Right lobe of liver (tissue), 6 donors: ENCODE results near the gene DIAPH1. TPM values are rescaled to one million over a fixed set of nuclear protein-coding genes. Genes with fewer than 3 reads are reported as not detected.

ENCODE experiments used
- ATAC-seq, 4 donors: fragments of 200-7000 bp; cut with Tn5 transposase; one replicate each; pipeline ENCODE4 v1.9.1; 2020; ENCODE audit warnings: mild to moderate bottlenecking in 4 of 4, moderate library complexity in 4 of 4
- DNase-seq, 3 donors: peaks; one replicate each; pipeline ENCODE4 v3.0.0-alpha.2; 2020
- H3K27ac ChIP-seq, 3 donors: fragments of 200-600 bp; one replicate each; pipeline ENCODE4 v1.8.0; 2022
- H3K27me3 ChIP-seq, 2 donors: fragments of 200-600 bp; one replicate each; pipeline ENCODE4 v1.8.0; 2022
- H3K36me3 ChIP-seq, 4 donors: fragments of 200-600 bp; sonication (generic) in 1 of 4; one replicate each; pipeline versions ENCODE4 v1.5.1 to v1.8.0; 2017 to 2022; ENCODE audit warnings: control low read depth in 1 of 4
- H3K4me1 ChIP-seq, 4 donors: fragments of 200-600 bp; sonication (generic) in 1 of 4; one replicate each; pipeline versions ENCODE4 v1.5.1 to v1.8.0; 2017 to 2022; ENCODE audit warnings: control low read depth in 1 of 4
- H3K4me3 ChIP-seq, 3 donors: fragments of 200-600 bp; one replicate each; pipeline ENCODE4 v1.8.0; 2022
- H3K9me3 ChIP-seq, 4 donors: fragments of 200-600 bp; sonication (generic) in 1 of 4; one replicate each; pipeline versions ENCODE4 v1.5.1 to v1.8.0; 2017 to 2022; ENCODE audit warnings: control low read depth in 1 of 4
- CTCF ChIP-seq, 4 donors: fragments of 200-600 bp in 3 of 4; fragments of 450-650 bp in 1 of 4; IDR thresholded peaks; one replicate each; pipeline versions ENCODE4 v1.5.1 to v1.8.0; 2016 to 2022; ENCODE audit warnings: antibody characterized with exemption in 4 of 4, mild to moderate bottlenecking in 2 of 4
- POLR2A ChIP-seq: fragments of 450-650 bp; IDR thresholded peaks from one replicate; pipeline ENCODE4 v1.6.1; 2017; ENCODE audit warnings: antibody characterized with exemption, mild to moderate bottlenecking
- WGBS: methylation state at CpG from one replicate; pipeline ENCODE4 v1.1.6; 2018; ENCODE audit warnings: low coverage, low lambda C conversion rate; ENCODE audit not compliant: insufficient coverage; ENCODE audit errors: missing lambda C conversion rate; 5-methylcytosine and 5-hydroxymethylcytosine counted together
- intact Hi-C, 2 donors: fragments of 100-400 bp; cut with DNase I; formaldehyde crosslinking; loops; one replicate each; pipeline versions ENCODE4 v1.11.2 to v1.14.1; 2022
- total RNA-seq, 6 experiments: library from RNA; depleted of rRNA in 2 of 6; stranded (reverse); fragments of >200 nt in 2 of 6; fragmentation: NEBNext Ultra II Directional in 3 of 6; extraction: Animal tissue kit (Norgen Biotek cat#: 25700) in 3 of 6; gene quantifications; one replicate each; pipeline versions ENCODE4 v1.1.0 to v1.2.4, GENCODE V29; 2016 to 2023
- donor health status: DM: no; HTN: yes; CAD: no.
- donor health status: DM: no; HTN: no; CAD: no.
- donor health status: DM: no; HTN: no; CAD: no.
- donor health status: DM: no; HTN: yes; CAD: no.
- donor health status: DM: no; HTN: yes; CAD: no.

The DIAPH1 gene
- total RNA-seq, 6 experiments from 2014 or later, result 93.7 to 114 (median 107) TPM

- ATAC-seq, result no peak
- Histone ChIP-seq H3K9me3 (no peaks in the 10 kb centered on the region), H3K36me3 (no peaks in the 10 kb centered on the region), H3K4me3 (no peak overlapping the region), H3K27me3 (no peaks in the 10 kb centered on the region), H3K27ac (no peak overlapping the region), H3K4me1 (peaks cover 0 to 18% (median 5%) of the 10 kb centered on the region in 4 donors)
- intact Hi-C loops, result no loop called here
- DNase-seq, result no peak
- TF ChIP-seq CTCF (IDR thresholded peaks at IDR 0.05) (no peak), POLR2A (no peak)
- 94% methylated on average over 2 of the region's 2 CpGs for WGBS
Measured at GRCh38 chr5:141638771-141639170, 20.0 kb upstream of the DIAPH1 start.

GRCh38 chr5:141637767-141638419 lies 19.1 kb upstream of the DIAPH1 start:
- Histone ChIP-seq H3K27me3 (no peaks in the 10 kb centered on the region), H3K9me3 (no peaks in the 10 kb centered on the region), H3K27ac (no peak overlapping the region), H3K4me3 (peak overlapping the region; percentile 79 to 95 (median 87)), H3K36me3 (no peaks in the 10 kb centered on the region), H3K4me1 (peaks cover 0 to 18% (median 5%) of the 10 kb centered on the region in 4 donors)
- TF ChIP-seq CTCF (IDR thresholded peaks at IDR 0.05), result peak in 2 of 4 donors; percentile 10 to 13
- no peak for TF ChIP-seq POLR2A
- DNase-seq, result peak; percentile 65 to 75 (median 69)
- intact Hi-C loops, result no loop called here
- WGBS, result 32% methylated on average over 7 of the region's 40 CpGs
- ATAC-seq, result peak; percentile 17 to 42 (median 22)

GRCh38 chr5:141637123-141637766 lies 18.4 kb upstream of the DIAPH1 start:
- TF ChIP-seq CTCF (IDR thresholded peaks at IDR 0.05) (no peak), POLR2A (no peak)
- Histone ChIP-seq H3K4me1 (peaks cover 0 to 18% (median 5%) of the 10 kb centered on the region in 4 donors), H3K4me3 (peak overlapping the region; percentile 79 to 95 (median 87)), H3K9me3 (no peaks in the 10 kb centered on the region), H3K27ac (peak overlapping the region in 1 of 3 donors; percentile 83), H3K36me3 (no peaks in the 10 kb centered on the region), H3K27me3 (no peaks in the 10 kb centered on the region)
- ATAC-seq (peak; percentile 29 to 63 (median 36)), DNase-seq (peak in 1 of 3 donors; percentile 66)
- intact Hi-C loops, result no loop called here
- whole genome bisulfite sequencing, result no CpG with 5 or more reads among the region's 63 CpGs

GRCh38 chr5:141636413-141637122 lies 17.8 kb upstream of the DIAPH1 start, which contains the start of the genes HDAC3 and RELL2:
Gene HDAC3 (minus strand): TSS chr5:141636849. CDS start chr5:141636790, 59 bp downstream.
Gene RELL2 (plus strand): TSS chr5:141636997. CDS start chr5:141638226, 1,229 bp downstream.
- Histone ChIP-seq H3K4me3 (peak within 1 kb of the TSS; percentile 79 to 95 (median 87)), H3K4me1 (peaks cover 0 to 18% (median 5%) of the 10 kb centered on the region in 4 donors), H3K27ac (peak within 1 kb of the TSS; percentile 65 to 83 (median 66)), H3K27me3 (no peaks in the 10 kb centered on the region), H3K36me3 (no peaks in the 10 kb centered on the region), H3K9me3 (no peaks in the 10 kb centered on the region)
- intact Hi-C loops, result no loop called here
- TF ChIP-seq POLR2A (peak; percentile 89), CTCF (IDR thresholded peaks at IDR 0.05) (no peak)
- DNase-seq (peak; percentile 97), ATAC-seq (peak; percentile 95 to 99 (median 97))
- whole genome bisulfite sequencing, result 1% methylated on average over 17 of the region's 55 CpGs
